ENCODE measurements around the gene C3orf62. TPM values are rescaled to one million over a fixed set of nuclear protein-coding genes. Genes with fewer than 3 reads are reported as not detected.

C3orf62 gene
- polyA plus RNA-seq, 1 donor, result 9.0 TPM

Other genes with a start within 250 kb of the C3orf62 start
- gene IMPDH2, start 247.8 kb downstream of the C3orf62 start, polyA plus RNA-seq (ENCODE audit: insufficient read length), result 282 TPM
- 49.8 TPM for gene QRICH1, start 183.2 kb downstream of the C3orf62 start, polyA plus RNA-seq (ENCODE audit: insufficient read length)
- 268 TPM for gene QARS1, start 172.5 kb downstream of the C3orf62 start, polyA plus RNA-seq (ENCODE audit: insufficient read length)
- gene USP19, start 156.4 kb downstream of the C3orf62 start, polyA plus RNA-seq (ENCODE audit: insufficient read length), result 36.2 TPM
- gene LAMB2, start 144.2 kb downstream of the C3orf62 start, polyA plus RNA-seq (ENCODE audit: insufficient read length), result 317 TPM
- 13.1 TPM for gene CCDC71, start 110.9 kb downstream of the C3orf62 start, polyA plus RNA-seq (ENCODE audit: insufficient read length)
- 104 TPM for gene KLHDC8B, start 105.6 kb downstream of the C3orf62 start, polyA plus RNA-seq (ENCODE audit: insufficient read length)
- gene USP4, start 62.8 kb upstream of the C3orf62 start, polyA plus RNA-seq (ENCODE audit: insufficient read length), result 51.2 TPM
- gene GPX1, start 81.1 kb upstream of the C3orf62 start, polyA plus RNA-seq (ENCODE audit: insufficient read length), result 126 TPM
- 402 TPM for gene RHOA, start 134.7 kb upstream of the C3orf62 start, polyA plus RNA-seq (ENCODE audit: insufficient read length)
- 15.8 TPM for gene TCTA, start 135.2 kb upstream of the C3orf62 start, polyA plus RNA-seq (ENCODE audit: insufficient read length)
- gene AMT, start 145.2 kb upstream of the C3orf62 start, polyA plus RNA-seq (ENCODE audit: insufficient read length), result 14.4 TPM
- 17.2 TPM for gene NICN1, start 152.1 kb upstream of the C3orf62 start, polyA plus RNA-seq (ENCODE audit: insufficient read length)
- gene DAG1, start 193.0 kb upstream of the C3orf62 start, polyA plus RNA-seq (ENCODE audit: insufficient read length), result 218 TPM